Measurements from ENCODE around the gene TBC1D8. TPM values are rescaled to one million over a fixed set of nuclear protein-coding genes. Genes with fewer than 3 reads are reported as not detected.
"Not testable (repeated sequence)": the region's sequence is repeated elsewhere in the genome, so short reads cannot be mapped to it uniquely, and the experiment has no call there.

The TBC1D8 gene
- total RNA-seq, 4 donors from 2014 or later = 77.6 to 511 (median 239) TPM

DNA sequence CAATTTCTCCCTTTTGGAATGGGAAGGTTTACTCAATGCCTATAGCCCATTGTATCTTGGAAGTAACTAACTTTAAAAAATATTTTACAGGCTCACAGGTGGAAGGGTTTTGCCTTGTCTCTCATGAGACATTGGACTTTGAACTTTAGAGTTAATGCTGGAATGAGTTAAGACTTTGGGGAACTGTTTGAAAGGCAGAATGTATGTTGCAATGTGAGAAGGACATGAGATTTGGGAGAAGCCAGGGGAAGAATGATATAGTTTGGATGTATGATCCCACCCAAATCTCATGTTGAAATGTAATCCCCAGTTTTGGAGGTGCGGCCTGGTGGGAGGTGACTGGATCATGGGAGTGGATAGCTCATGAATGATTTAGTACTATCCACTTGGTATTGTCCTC is 17.5 kb upstream of the TBC1D8 start:
- no peak overlapping the region for H3K4me3 ChIP-seq
- TF ChIP-seq, protein P1, sequence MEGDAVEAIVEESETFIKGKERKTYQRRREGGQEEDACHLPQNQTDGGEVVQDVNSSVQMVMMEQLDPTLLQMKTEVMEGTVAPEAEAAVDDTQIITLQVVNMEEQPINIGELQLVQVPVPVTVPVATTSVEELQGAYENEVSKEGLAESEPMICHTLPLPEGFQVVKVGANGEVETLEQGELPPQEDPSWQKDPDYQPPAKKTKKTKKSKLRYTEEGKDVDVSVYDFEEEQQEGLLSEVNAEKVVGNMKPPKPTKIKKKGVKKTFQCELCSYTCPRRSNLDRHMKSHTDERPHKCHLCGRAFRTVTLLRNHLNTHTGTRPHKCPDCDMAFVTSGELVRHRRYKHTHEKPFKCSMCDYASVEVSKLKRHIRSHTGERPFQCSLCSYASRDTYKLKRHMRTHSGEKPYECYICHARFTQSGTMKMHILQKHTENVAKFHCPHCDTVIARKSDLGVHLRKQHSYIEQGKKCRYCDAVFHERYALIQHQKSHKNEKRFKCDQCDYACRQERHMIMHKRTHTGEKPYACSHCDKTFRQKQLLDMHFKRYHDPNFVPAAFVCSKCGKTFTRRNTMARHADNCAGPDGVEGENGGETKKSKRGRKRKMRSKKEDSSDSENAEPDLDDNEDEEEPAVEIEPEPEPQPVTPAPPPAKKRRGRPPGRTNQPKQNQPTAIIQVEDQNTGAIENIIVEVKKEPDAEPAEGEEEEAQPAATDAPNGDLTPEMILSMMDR (IDR thresholded peaks at IDR 0.05) = no peak
- no peak for TF ChIP-seq POLR2A (IDR thresholded peaks at IDR 0.05)
- H3K27me3 ChIP-seq = no peaks in the 10 kb centered on the region
- no peaks in the 10 kb centered on the region for H3K36me3 ChIP-seq
- no peak for DNase-seq
- peaks cover 0 to 4% (median 0%) of the 10 kb centered on the region in 4 donors for H3K9me3 ChIP-seq
- no peak overlapping the region for H3K27ac ChIP-seq
- no peaks in the 10 kb centered on the region for H3K4me1 ChIP-seq

DNA sequence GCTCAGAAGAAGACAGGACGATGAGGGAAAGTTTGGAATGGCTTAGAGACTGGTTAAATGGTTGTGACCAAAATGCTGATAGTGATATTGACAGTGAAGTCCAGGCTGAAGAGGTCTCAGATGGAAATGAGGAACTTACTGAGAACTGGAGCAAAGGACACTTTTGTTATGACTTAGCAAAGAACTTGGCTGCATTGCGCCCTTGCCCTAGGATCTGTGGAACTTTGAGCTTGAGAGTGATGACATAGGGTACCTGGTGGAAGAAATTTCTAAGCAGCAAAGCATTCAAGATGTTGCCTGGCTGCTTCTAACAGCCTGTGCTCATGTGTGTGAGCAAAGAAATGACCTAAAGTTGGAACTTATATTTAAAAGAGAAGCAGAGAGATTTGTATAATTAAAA is 16.4 kb upstream of the TBC1D8 start:
- not testable (repeated sequence) for H3K4me3 ChIP-seq, H3K9me3 ChIP-seq, H3K27ac ChIP-seq, DNase-seq, H3K36me3 ChIP-seq, H3K4me1 ChIP-seq, H3K27me3 ChIP-seq

DNA sequence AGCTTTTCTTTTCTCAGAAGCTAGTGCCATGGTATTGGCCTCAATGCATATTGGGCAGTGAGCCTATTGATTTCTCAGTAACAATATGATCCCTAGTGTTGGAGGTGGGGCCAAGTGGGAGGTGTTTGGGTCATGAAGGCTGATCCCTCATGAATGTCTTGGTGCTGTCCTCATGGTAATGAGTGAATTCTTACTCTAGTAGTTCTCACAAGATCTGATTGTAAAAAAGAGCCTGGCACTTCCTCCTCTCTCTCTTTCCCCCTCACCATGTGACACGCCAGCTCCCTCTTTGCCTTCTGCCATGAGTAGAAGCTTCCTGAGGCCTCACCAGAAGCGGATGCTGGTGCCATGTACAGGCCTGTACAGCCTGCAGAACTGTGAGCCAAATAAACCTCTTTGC is 12.8 kb upstream of the TBC1D8 start:
- Histone ChIP-seq H3K4me3 (no peak overlapping the region), H3K36me3 (no peaks in the 10 kb centered on the region), H3K27me3 (no peaks in the 10 kb centered on the region), H3K27ac (no peak overlapping the region), H3K4me1 (no peaks in the 10 kb centered on the region), H3K9me3 (no peaks in the 10 kb centered on the region)
- TF ChIP-seq, protein P1 (IDR thresholded peaks at IDR 0.05) = no peak
- no peak for TF ChIP-seq POLR2A (IDR thresholded peaks at IDR 0.05)
- no peak for DNase-seq

DNA sequence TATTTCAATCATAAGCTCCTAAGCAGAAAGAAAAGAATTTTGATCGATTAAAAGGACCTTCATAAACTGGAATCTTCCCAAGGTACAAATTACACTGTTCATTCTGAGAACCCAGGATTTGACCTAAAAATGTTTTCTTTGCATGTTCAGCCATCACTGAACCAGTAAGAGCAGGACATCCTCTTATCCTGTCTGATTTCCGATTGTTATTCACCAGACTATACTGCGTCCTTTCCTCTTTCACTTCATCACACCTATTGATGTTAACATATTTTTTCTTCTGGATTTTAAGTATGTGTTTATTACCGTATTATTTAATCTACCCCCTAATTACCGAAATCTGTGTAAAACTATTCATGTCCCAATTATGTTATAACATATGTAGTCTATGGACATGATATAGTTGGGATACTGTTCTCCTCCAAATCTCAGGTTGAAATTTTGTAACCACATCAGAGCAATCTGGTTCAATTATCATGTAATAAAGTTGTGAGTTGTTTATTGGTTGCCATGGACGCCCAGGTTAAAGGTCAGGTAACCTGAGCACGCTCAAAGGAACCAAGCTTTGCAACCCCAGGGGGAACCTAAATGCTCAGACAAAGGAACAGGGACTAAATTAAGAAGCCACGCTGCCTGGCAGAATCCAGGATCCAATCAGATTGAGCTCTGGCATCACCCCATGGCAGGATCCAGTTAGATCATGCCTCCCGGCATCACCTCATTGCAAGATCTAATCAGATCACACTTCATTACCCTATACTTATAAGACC is 11.6 kb upstream of the TBC1D8 start:
- no peak for TF ChIP-seq POLR2A (IDR thresholded peaks at IDR 0.05)
- TF ChIP-seq, protein P1 (IDR thresholded peaks at IDR 0.05) = no peak
- Histone ChIP-seq H3K4me1 (no peaks in the 10 kb centered on the region), H3K4me3 (no peak overlapping the region), H3K9me3 (no peaks in the 10 kb centered on the region), H3K27ac (no peak overlapping the region), H3K36me3 (no peaks in the 10 kb centered on the region), H3K27me3 (no peaks in the 10 kb centered on the region)
- DNase-seq = peak in 1 of 3 donors; percentile 61

DNA sequence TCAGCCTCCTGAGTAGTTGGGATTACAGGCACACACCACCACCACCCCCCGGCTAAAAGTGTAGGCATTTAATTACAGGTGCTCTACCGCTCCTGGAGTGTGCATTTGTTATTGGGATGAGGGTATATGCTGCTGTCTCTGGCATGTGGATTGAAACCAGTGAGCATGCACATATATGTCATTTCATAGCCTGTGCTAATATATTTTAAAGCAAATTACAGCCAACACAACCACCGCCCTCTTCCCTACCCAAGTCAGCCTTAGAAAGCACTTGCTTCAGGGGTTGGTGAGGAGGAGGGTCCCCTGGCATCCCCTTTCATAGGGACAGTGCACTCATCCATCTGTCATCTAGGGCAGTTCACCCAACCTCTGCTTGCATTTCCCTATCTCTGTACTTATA is 10.5 kb upstream of the TBC1D8 start:
- H3K9me3 ChIP-seq = no peaks in the 10 kb centered on the region
- no peaks in the 10 kb centered on the region for H3K36me3 ChIP-seq
- no peak for DNase-seq
- H3K4me3 ChIP-seq = no peak overlapping the region
- H3K4me1 ChIP-seq = no peaks in the 10 kb centered on the region
- no peak for TF ChIP-seq POLR2A (IDR thresholded peaks at IDR 0.05)
- TF ChIP-seq, protein P1 (IDR thresholded peaks at IDR 0.05) = no peak
- H3K27ac ChIP-seq = no peak overlapping the region
- H3K27me3 ChIP-seq = no peaks in the 10 kb centered on the region

DNA sequence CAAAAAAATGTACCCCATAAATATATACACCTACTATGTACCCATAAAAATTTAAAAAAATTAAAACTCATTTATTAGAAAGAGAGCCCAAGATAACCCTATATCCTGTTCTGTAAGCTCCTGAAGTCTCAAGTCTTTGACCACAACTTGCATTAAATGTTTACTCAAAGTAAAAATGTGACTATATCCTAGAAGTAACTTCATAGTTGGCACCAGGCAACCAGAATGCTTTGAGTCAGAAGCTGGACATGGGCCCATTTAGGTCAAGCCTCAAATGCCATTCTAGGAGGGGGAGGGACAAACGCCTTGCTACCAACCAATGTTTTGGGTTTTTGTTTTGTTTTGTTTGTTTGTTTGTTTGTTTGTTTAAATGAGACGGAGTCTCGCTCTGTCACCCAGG is 9.3 kb upstream of the TBC1D8 start:
- no peaks in the 10 kb centered on the region for H3K27me3 ChIP-seq
- DNase-seq = no peak
- H3K4me1 ChIP-seq = no peaks in the 10 kb centered on the region
- H3K27ac ChIP-seq = no peak overlapping the region
- H3K4me3 ChIP-seq = no peak overlapping the region
- no peaks in the 10 kb centered on the region for H3K9me3 ChIP-seq
- no peaks in the 10 kb centered on the region for H3K36me3 ChIP-seq
- no peak for TF ChIP-seq POLR2A (IDR thresholded peaks at IDR 0.05)
- TF ChIP-seq, protein P1 (IDR thresholded peaks at IDR 0.05) = no peak
